BLaER1 treated with 17β-estradiol and CSF1 and Interleukin-3, amounts not matched to agents 10 nM and 100 nM (cell line): ENCODE measurements around the gene SERPIND1.

ENCODE experiments used
- H3K27ac ChIP-seq, 11 experiments: shearing (Covaris generic); formaldehyde crosslinking; 2 replicates each; pipeline ENCODE4 v1.8.1; 2022
- H3K27me3 ChIP-seq, 11 experiments: shearing (Covaris generic); formaldehyde crosslinking; 2 replicates each; pipeline ENCODE4 v1.8.1; 2022
- H3K36me3 ChIP-seq, 11 experiments: shearing (Covaris generic); formaldehyde crosslinking; 2 replicates each; pipeline ENCODE4 v1.8.1; 2022
- H3K4me1 ChIP-seq, 10 experiments: shearing (Covaris generic); formaldehyde crosslinking; 2 replicates each; pipeline ENCODE4 v1.8.1; 2022
- H3K4me2 ChIP-seq, 11 experiments: shearing (Covaris generic); formaldehyde crosslinking; 2 replicates each; pipeline ENCODE4 v1.8.1; 2022
- H3K4me3 ChIP-seq, 10 experiments: shearing (Covaris generic); formaldehyde crosslinking; 2 replicates each; pipeline ENCODE4 v1.8.1; 2022
- H3K9ac ChIP-seq, 11 experiments: shearing (Covaris generic); formaldehyde crosslinking; 2 replicates each; pipeline ENCODE4 v1.8.1; 2022
- H3K9me3 ChIP-seq, 11 experiments: shearing (Covaris generic); formaldehyde crosslinking; replicated peaks in 1 of 11; 2 replicates each; pipeline ENCODE4 v1.8.1; 2022
- H4K20me1 ChIP-seq, 11 experiments: shearing (Covaris generic); formaldehyde crosslinking; 2 replicates each; pipeline ENCODE4 v1.8.1; 2022
- Cebpa-rat ChIP-seq, 11 experiments: shearing (Covaris generic); IDR thresholded peaks; 2 replicates each; pipeline ENCODE4 v1.8.1; 2022

SERPIND1 gene

GRCh38 chr22:20783300-20783673 lies 9.4 kb downstream of the SERPIND1 start:
- peaks cover 15 to 57% (median 31%) of the 10 kb centered on the region in 11 experiments; a peak in 20 of 22 replicates for H4K20me1 ChIP-seq
- H3K4me2 ChIP-seq: peak overlapping the region; percentile 66 to 89 (median 77)
- H3K9me3 ChIP-seq: no peaks in the 10 kb centered on the region
- peak overlapping the region in 1 of 10 experiments; percentile 5; a peak in 1 of 20 replicates for H3K4me3 ChIP-seq
- peak overlapping the region in 6 of 11 experiments; percentile 9 to 32 (median 18); a peak in 1 of 22 replicates for H3K9ac ChIP-seq
- no peaks in the 10 kb centered on the region for H3K27me3 ChIP-seq
- TF ChIP-seq Cebpa-rat (IDR thresholded peaks at IDR 0.05): no peak
- H3K36me3 ChIP-seq: peaks cover 28 to 72% (median 52%) of the 10 kb centered on the region in 11 experiments
- H3K27ac ChIP-seq: peak overlapping the region in 10 of 11 experiments; percentile 0 to 56 (median 32); a peak in 12 of 22 replicates
- H3K4me1 ChIP-seq: peaks cover 47 to 88% (median 56%) of the 10 kb centered on the region in 10 experiments

DNA sequence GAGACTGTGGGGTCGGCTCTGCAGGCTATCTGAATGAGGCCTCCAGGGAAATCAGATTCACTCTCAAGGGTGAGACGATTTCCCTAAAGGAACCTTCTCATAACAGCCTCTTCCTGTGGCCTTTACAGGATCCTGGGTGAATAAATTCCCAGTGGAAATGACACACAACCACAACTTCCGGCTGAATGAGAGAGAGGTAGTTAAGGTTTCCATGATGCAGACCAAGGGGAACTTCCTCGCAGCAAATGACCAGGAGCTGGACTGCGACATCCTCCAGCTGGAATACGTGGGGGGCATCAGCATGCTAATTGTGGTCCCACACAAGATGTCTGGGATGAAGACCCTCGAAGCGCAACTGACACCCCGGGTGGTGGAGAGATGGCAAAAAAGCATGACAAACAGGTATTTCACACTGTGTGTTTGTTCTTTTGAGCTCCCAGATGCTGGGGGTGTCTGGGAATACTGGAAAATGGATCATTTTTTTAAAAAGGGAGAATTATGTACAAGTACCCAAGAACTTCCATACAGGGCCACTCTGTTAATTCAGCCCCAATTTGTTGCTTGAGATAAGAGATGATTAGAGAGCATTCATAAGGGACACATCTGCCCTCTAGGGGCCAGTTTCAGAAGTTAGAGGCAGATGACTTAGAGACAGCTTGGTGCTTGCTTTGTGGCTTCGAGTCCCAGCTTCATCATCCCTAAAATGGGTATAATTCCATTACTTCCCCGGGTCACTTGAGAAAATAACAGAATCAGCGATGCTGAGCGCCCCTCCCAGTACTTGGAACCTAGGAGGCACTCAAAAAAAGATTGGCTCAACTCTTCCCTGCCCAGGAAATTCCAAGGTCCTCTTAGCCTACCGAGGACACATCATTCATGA lies 10.2 kb downstream of the SERPIND1 start:
- peaks cover 20 to 65% (median 36%) of the 10 kb centered on the region in 11 experiments; a peak in 20 of 22 replicates for H4K20me1 ChIP-seq
- H3K9ac ChIP-seq: peak overlapping the region in 4 of 11 experiments; percentile 9 to 28 (median 18); a peak in 2 of 22 replicates
- H3K4me3 ChIP-seq: peak overlapping the region in 2 of 10 experiments; percentile 5 to 9; a peak in 2 of 20 replicates
- H3K4me2 ChIP-seq: peak overlapping the region; percentile 66 to 89 (median 77)
- no peaks in the 10 kb centered on the region for H3K9me3 ChIP-seq
- H3K27me3 ChIP-seq: no peaks in the 10 kb centered on the region
- H3K36me3 ChIP-seq: peaks cover 26 to 72% (median 55%) of the 10 kb centered on the region in 11 experiments
- TF ChIP-seq Cebpa-rat (IDR thresholded peaks at IDR 0.05): no peak
- H3K27ac ChIP-seq: peak overlapping the region in 10 of 11 experiments; percentile 0 to 56 (median 32); a peak in 12 of 22 replicates
- peaks cover 39 to 89% (median 57%) of the 10 kb centered on the region in 10 experiments for H3K4me1 ChIP-seq

GRCh38 chr22:20785415-20785814 lies 11.5 kb downstream of the SERPIND1 start:
- no peak overlapping the region for H3K4me3 ChIP-seq
- no peak overlapping the region for H3K9ac ChIP-seq
- TF ChIP-seq Cebpa-rat (IDR thresholded peaks at IDR 0.05): no peak
- peaks cover 20 to 65% (median 37%) of the 10 kb centered on the region in 11 experiments; a peak in 20 of 22 replicates for H4K20me1 ChIP-seq
- peaks cover 26 to 72% (median 50%) of the 10 kb centered on the region in 11 experiments; a peak in 20 of 22 replicates for H3K36me3 ChIP-seq
- H3K27me3 ChIP-seq: no peaks in the 10 kb centered on the region
- H3K4me1 ChIP-seq: peaks cover 34 to 89% (median 62%) of the 10 kb centered on the region in 10 experiments
- no peak overlapping the region for H3K4me2 ChIP-seq
- H3K9me3 ChIP-seq: no peaks in the 10 kb centered on the region
- H3K27ac ChIP-seq: no peak overlapping the region

DNA sequence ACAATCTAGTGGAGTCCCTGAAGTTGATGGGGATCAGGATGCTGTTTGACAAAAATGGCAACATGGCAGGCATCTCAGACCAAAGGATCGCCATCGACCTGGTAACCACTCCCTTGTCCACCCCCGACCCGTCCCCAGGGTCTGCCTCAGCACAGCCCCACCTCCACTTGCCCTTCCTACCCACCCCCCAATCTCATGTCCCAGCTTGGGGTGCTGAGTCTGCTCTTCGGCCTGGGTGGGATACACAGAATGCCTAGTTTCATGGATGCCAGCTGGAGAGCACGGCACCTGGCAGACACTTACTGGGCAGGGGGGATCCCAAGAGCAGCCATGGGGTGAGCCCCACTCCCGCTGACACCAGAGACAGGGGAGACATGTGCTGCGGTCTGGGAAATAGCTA lies 12.1 kb downstream of the SERPIND1 start:
- TF ChIP-seq Cebpa-rat (IDR thresholded peaks at IDR 0.05): no peak
- Histone ChIP-seq H3K9me3 (no peaks in the 10 kb centered on the region), H3K36me3 (peaks cover 28 to 75% (median 50%) of the 10 kb centered on the region in 11 experiments), H3K27ac (no peak overlapping the region), H3K4me1 (peaks cover 34 to 91% (median 62%) of the 10 kb centered on the region in 10 experiments), H3K9ac (no peak overlapping the region), H3K4me2 (no peak overlapping the region), H3K27me3 (no peaks in the 10 kb centered on the region), H3K4me3 (no peak overlapping the region), H4K20me1 (peaks cover 20 to 65% (median 37%) of the 10 kb centered on the region in 11 experiments; a peak in 20 of 22 replicates)

- H4K20me1 ChIP-seq: peaks cover 20 to 62% (median 32%) of the 10 kb centered on the region in 11 experiments; a peak in 20 of 22 replicates
- no peaks in the 10 kb centered on the region for H3K9me3 ChIP-seq
- no peaks in the 10 kb centered on the region for H3K27me3 ChIP-seq
- H3K27ac ChIP-seq: no peak overlapping the region
- H3K4me1 ChIP-seq: peaks cover 29 to 87% (median 58%) of the 10 kb centered on the region in 10 experiments
- TF ChIP-seq Cebpa-rat (IDR thresholded peaks at IDR 0.05): no peak
- H3K36me3 ChIP-seq: peaks cover 28 to 75% (median 51%) of the 10 kb centered on the region in 11 experiments
- H3K4me3 ChIP-seq: no peak overlapping the region
- no peak overlapping the region for H3K4me2 ChIP-seq
- H3K9ac ChIP-seq: no peak overlapping the region; a peak in 1 of 22 replicates
Observed at GRCh38 chr22:20786536-20786979, 12.6 kb downstream of the SERPIND1 start.

GRCh38 chr22:20787223-20787622 lies 13.3 kb downstream of the SERPIND1 start:
- no peak for TF ChIP-seq Cebpa-rat (IDR thresholded peaks at IDR 0.05)
- no peak overlapping the region for H3K9ac ChIP-seq
- H3K9me3 ChIP-seq: no peaks in the 10 kb centered on the region
- H3K4me2 ChIP-seq: 0 out of 22 replicates have a peak overlapping the region, but pooled peaks of 1 of the 11 experiments have one; percentile 73
- no peaks in the 10 kb centered on the region for H3K27me3 ChIP-seq
- H4K20me1 ChIP-seq: peaks cover 20 to 64% (median 31%) of the 10 kb centered on the region in 11 experiments; a peak in 20 of 22 replicates
- H3K27ac ChIP-seq: no peak overlapping the region
- peaks cover 22 to 81% (median 51%) of the 10 kb centered on the region in 10 experiments for H3K4me1 ChIP-seq
- H3K36me3 ChIP-seq: peaks cover 28 to 75% (median 51%) of the 10 kb centered on the region in 11 experiments
- H3K4me3 ChIP-seq: no peak overlapping the region

DNA sequence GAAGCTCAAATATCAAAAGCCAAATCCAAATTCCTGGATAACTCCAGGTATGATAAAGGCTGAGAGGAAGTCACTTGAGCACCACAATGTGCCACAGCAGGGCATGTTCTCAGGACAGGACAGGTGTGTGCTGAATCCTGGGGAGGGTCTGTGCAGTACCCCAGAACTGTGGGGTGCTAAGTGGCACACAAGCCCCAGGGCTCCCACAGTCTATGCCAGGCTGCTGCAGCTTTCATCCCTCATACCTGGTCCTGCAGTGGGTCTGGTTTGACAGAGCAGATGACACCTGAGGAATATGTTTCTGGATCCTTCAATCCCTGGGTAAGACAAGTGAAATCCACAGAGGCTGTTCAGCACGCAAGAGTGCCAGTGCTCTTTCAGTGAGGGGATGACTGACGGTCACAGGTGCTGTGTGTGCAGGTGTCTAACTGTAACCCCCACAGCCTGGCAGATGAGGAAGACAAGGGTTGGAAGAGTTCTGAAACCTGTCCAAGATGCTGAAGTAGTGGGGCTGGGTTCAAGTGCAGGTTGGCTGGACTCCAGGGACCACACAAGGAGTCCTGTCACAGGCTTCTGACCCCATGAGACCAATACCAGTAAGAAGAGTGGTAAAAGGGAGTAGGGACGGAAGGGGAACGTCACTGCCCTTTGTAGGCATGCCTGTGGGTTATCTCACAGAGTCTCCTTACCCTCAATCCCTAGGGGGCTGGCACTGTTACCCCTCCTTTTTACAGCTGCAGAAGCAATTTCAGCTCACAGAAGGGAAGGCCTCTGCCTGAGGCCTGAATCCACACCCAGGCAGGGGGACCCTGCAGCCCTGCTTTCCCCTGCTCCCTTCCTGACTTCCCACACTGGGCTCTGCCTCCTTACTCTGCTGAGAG lies 14.1 kb downstream of the SERPIND1 start:
- Histone ChIP-seq H4K20me1 (peaks cover 18 to 70% (median 31%) of the 10 kb centered on the region in 11 experiments; a peak in 20 of 22 replicates), H3K9me3 (no peaks in the 10 kb centered on the region), H3K9ac (peak overlapping the region in 7 of 11 experiments; percentile 30 to 62 (median 57); a peak in 12 of 22 replicates), H3K36me3 (peaks cover 36 to 81% (median 56%) of the 10 kb centered on the region in 11 experiments), H3K27ac (peak overlapping the region in 4 of 11 experiments; percentile 11 to 47 (median 26); a peak in 6 of 22 replicates), H3K4me1 (peaks cover 15 to 73% (median 44%) of the 10 kb centered on the region in 10 experiments), H3K4me2 (peak overlapping the region in 8 of 11 experiments; percentile 52 to 88 (median 78); a peak in 16 of 22 replicates), H3K4me3 (0 out of 20 replicates have a peak overlapping the region, but pooled peaks of 1 of the 10 experiments have one; percentile 5), H3K27me3 (no peaks in the 10 kb centered on the region)
- TF ChIP-seq Cebpa-rat (IDR thresholded peaks at IDR 0.05): no peak
